IMR-90 (cell line): ENCODE results near the gene RER1. TPM values are rescaled to one million over a fixed set of nuclear protein-coding genes. Genes with fewer than 3 reads are reported as not detected.

Source experiments
- ATAC-seq: fragments of 200-7000 bp; cut with Tn5 transposase; 2 replicates; pipeline ENCODE4 v1.9.1; 2020; ENCODE audit warnings: low read depth, mild to moderate bottlenecking, moderate library complexity
- BruUV-seq: library from RNA; stranded (reverse); fragments of 400-500 nt; replicated peaks from 2 replicates; lab custom pipeline; 2021; lab: Mats Ljungman, UMichigan
- CTCF ChIA-PET: fragments of 300-600 bp; formaldehyde crosslinking; extraction: SDS; loops from one replicate; lab custom pipeline; 2021; ENCODE audit warnings: antibody characterized with exemption; lab: Yijun Ruan, JAX
- POLR2A ChIA-PET: fragments of 300-600 bp; sonication (Branson Sonifier 250); formaldehyde crosslinking; loops from one replicate; lab custom pipeline; 2022; ENCODE audit warnings: antibody characterized with exemption; ENCODE audit not compliant: unreplicated experiment; lab: Charles Lee
- DNase-seq: peaks from one replicate; pipeline ENCODE4 v3.0.0; 2013
- H2AFZ ChIP-seq: replicated peaks from 2 replicates; pipeline ENCODE3; 2013; ENCODE audit warnings: low read length, mild to moderate bottlenecking; ENCODE audit not compliant: poor library complexity
- H2AK5ac ChIP-seq: 2 replicates; pipeline ENCODE4 v1.6.1; 2013; ENCODE audit warnings: low read depth, low read length, inconsistent platforms
- H2AK9ac ChIP-seq: replicated peaks from 2 replicates; pipeline ENCODE3; 2013; ENCODE audit warnings: mild to moderate bottlenecking, low read depth, low read length, moderate library complexity; ENCODE audit not compliant: poor library complexity
- H2BK120ac ChIP-seq: 2 replicates; pipeline ENCODE4 v1.6.1; 2013; ENCODE audit warnings: low read depth, low read length, inconsistent platforms
- H2BK15ac ChIP-seq: 3 replicates; pipeline ENCODE4 v1.6.1; 2013; ENCODE audit warnings: low read depth, low read length, inconsistent platforms
- H2BK20ac ChIP-seq: 2 replicates; pipeline ENCODE4 v1.6.1; 2013; ENCODE audit warnings: low read depth, mild to moderate bottlenecking, inconsistent platforms, low read length, moderate library complexity
- H2BK5ac ChIP-seq: 2 replicates; pipeline ENCODE4 v1.6.1; 2013; ENCODE audit warnings: mild to moderate bottlenecking, low read depth, low read length, inconsistent platforms; ENCODE audit not compliant: poor library complexity, severe bottlenecking
- H3K14ac ChIP-seq: replicated peaks from 2 replicates; pipeline ENCODE4 v1.6.1; 2013; ENCODE audit warnings: low read depth, low read length, inconsistent platforms
- H3K18ac ChIP-seq: 2 replicates; pipeline ENCODE4 v1.6.1; 2013; ENCODE audit warnings: low read depth, low read length, control low read depth
- H3K23ac ChIP-seq: 2 replicates; pipeline ENCODE4 v1.6.1; 2013; ENCODE audit warnings: low read depth, low read length, inconsistent platforms
- H3K27ac ChIP-seq: 2 replicates; pipeline ENCODE4 v1.5.1; 2013; ENCODE audit warnings: mild to moderate bottlenecking, control low read depth, low read length; ENCODE audit not compliant: insufficient read depth
- H3K27me3 ChIP-seq: 2 replicates; pipeline ENCODE4 v1.6.1; 2013; ENCODE audit warnings: low read length; ENCODE audit not compliant: control insufficient read depth, insufficient read depth
- H3K36me3 ChIP-seq: 2 replicates; pipeline ENCODE4 v1.6.1; 2013; ENCODE audit warnings: low read length, mixed read lengths; ENCODE audit not compliant: control insufficient read depth, insufficient read depth
- H3K4ac ChIP-seq: 2 replicates; pipeline ENCODE4 v1.6.1; 2013; ENCODE audit warnings: low read depth, low read length, inconsistent platforms
- H3K4me1 ChIP-seq: 2 replicates; pipeline ENCODE4 v1.6.1; 2013; ENCODE audit warnings: low read length, mixed read lengths; ENCODE audit not compliant: control insufficient read depth, insufficient read depth
- H3K4me2 ChIP-seq: 2 replicates; pipeline ENCODE4 v1.6.1; 2013; ENCODE audit warnings: low read depth, mild to moderate bottlenecking, control low read depth, low read length, moderate library complexity
- H3K4me3 ChIP-seq: 2 replicates; pipeline ENCODE4 v1.5.1; 2013; ENCODE audit warnings: low read depth, mild to moderate bottlenecking, control low read depth, low read length, moderate library complexity; ENCODE audit not compliant: insufficient read depth
- H3K56ac ChIP-seq: 2 replicates; pipeline ENCODE4 v1.6.1; 2013; ENCODE audit warnings: low read length, inconsistent platforms; ENCODE audit not compliant: insufficient read depth; ENCODE audit errors: extremely low read depth
- H3K79me1 ChIP-seq, 2 experiments: 2 replicates each; pipeline ENCODE4 v1.6.1; 2013; ENCODE audit warnings: low read length in 2 of 2, inconsistent platforms in 1 of 2, low read depth in 1 of 2
- H3K9ac ChIP-seq: 2 replicates; pipeline ENCODE4 v1.6.1; 2013; ENCODE audit warnings: low read depth, low read length, control low read depth
- H3K9me1 ChIP-seq: 2 replicates; pipeline ENCODE4 v1.6.1; 2013; ENCODE audit warnings: low read length, inconsistent platforms; ENCODE audit not compliant: insufficient read depth
- H3K9me3 ChIP-seq: 2 replicates; pipeline ENCODE4 v1.6.1; 2013; ENCODE audit warnings: low read length; ENCODE audit not compliant: control insufficient read depth, insufficient read depth
- H4K20me1 ChIP-seq: 2 replicates; pipeline ENCODE4 v1.6.1; 2013; ENCODE audit warnings: low read length, inconsistent platforms; ENCODE audit not compliant: insufficient read depth
- H4K5ac ChIP-seq: 2 replicates; pipeline ENCODE4 v1.6.1; 2013; ENCODE audit warnings: mild to moderate bottlenecking, low read depth, low read length, control low read depth
- H4K8ac ChIP-seq, 2 experiments: 2 replicates each; pipeline ENCODE4 v1.6.1; 2013; ENCODE audit warnings: low read depth in 2 of 2, low read length in 2 of 2, control low read depth in 1 of 2, inconsistent platforms in 1 of 2
- H4K91ac ChIP-seq: 2 replicates; pipeline ENCODE4 v1.6.1; 2013; ENCODE audit warnings: low read depth, low read length, inconsistent platforms; ENCODE audit not compliant: insufficient read depth
- BHLHE40 ChIP-seq: fragments of 150-350 bp; IDR thresholded peaks from 2 replicates; pipeline ENCODE4 v1.6.1; 2016; ENCODE audit warnings: mild to moderate bottlenecking, low read depth, low read length
- CEBPB ChIP-seq: IDR thresholded peaks from 2 replicates; pipeline ENCODE4 v1.6.1; 2012; ENCODE audit warnings: low read depth, low read length, improper control_type of control experiment
- CHD1 ChIP-seq: IDR thresholded peaks from 2 replicates; pipeline ENCODE4 v1.6.1; 2012; ENCODE audit warnings: low read depth, low read length, improper control_type of control experiment
- FOS ChIP-seq: fragments of 150-350 bp; IDR thresholded peaks from 2 replicates; pipeline ENCODE4 v1.6.1; 2016; ENCODE audit warnings: low read depth, low read length
- MAFK ChIP-seq: IDR thresholded peaks from 2 replicates; pipeline ENCODE4 v1.6.1; 2012; ENCODE audit warnings: low read depth, low read length, improper control_type of control experiment
- MAZ ChIP-seq: IDR thresholded peaks from 2 replicates; pipeline ENCODE4 v1.6.1; 2012; ENCODE audit warnings: low read depth, mild to moderate bottlenecking, low read length, improper control_type of control experiment, moderate library complexity, borderline replicate concordance
- MXI1 ChIP-seq: IDR thresholded peaks from 2 replicates; pipeline ENCODE4 v1.6.1; 2012; ENCODE audit warnings: low read depth, mild to moderate bottlenecking, low read length, moderate library complexity, borderline replicate concordance
- NFE2L2 ChIP-seq: fragments of 150-350 bp; IDR thresholded peaks from 2 replicates; pipeline ENCODE4 v1.6.1; 2016; ENCODE audit warnings: low read depth, mild to moderate bottlenecking, low read length
- POLR2A ChIP-seq: IDR thresholded peaks from 2 replicates; pipeline ENCODE4 v1.6.1; 2012; ENCODE audit warnings: mild to moderate bottlenecking, low read depth, low read length
- RAD21 ChIP-seq: IDR thresholded peaks from 2 replicates; pipeline ENCODE4 v1.6.1; 2012; ENCODE audit warnings: low read length, improper control_type of control experiment
- RCOR1 ChIP-seq: IDR thresholded peaks from 2 replicates; pipeline ENCODE4 v1.6.1; 2012; ENCODE audit warnings: mild to moderate bottlenecking, low read length, improper control_type of control experiment; ENCODE audit not compliant: insufficient replicate concordance
- RFX5 ChIP-seq: IDR thresholded peaks from 2 replicates; pipeline ENCODE4 v1.8.0; 2012; ENCODE audit warnings: low read depth, mild to moderate bottlenecking, low read length, moderate library complexity
- SMC3 ChIP-seq: fragments of 150-350 bp; IDR thresholded peaks from 2 replicates; pipeline ENCODE4 v1.6.1; 2016; ENCODE audit warnings: low read depth, mild to moderate bottlenecking, antibody characterized with exemption, low read length, moderate library complexity
- WGBS, 2 experiments: methylation state at CpG; one replicate each; pipeline versions ENCODE4 v1.1.5 to v1.1.7; 2013; ENCODE audit warnings: missing lambda C conversion rate in 2 of 2; ENCODE audit not compliant: insufficient read length in 1 of 2; ENCODE audit errors: extremely low coverage in 2 of 2; 5-methylcytosine and 5-hydroxymethylcytosine counted together
- dilution Hi-C: fragments of 300-500 bp; cut with HindIII; formaldehyde crosslinking; loops from one replicate; pipeline ENCODE4 v1.14.3; 2018; ENCODE audit warnings: low sequenced_read_pairs; ENCODE audit not compliant: unreplicated experiment
- in situ Hi-C: fragments of 300-500 bp; cut with MboI; formaldehyde crosslinking; loops from 3 replicates; pipeline ENCODE4 v1.14.3; 2019; ENCODE audit warnings: low sequenced_read_pairs, inconsistent platforms, mixed read lengths
- intact Hi-C: fragments of 100-400 bp; cut with micrococcal nuclease; formaldehyde crosslinking; loops from 2 replicates; pipeline ENCODE4 v1.10.0; 2022
- polyA plus RNA-seq, 3 experiments: library from polyadenylated mRNA; depleted of rRNA; stranded (reverse); fragments of >200 nt; gene quantifications; 2 replicates each; pipeline ENCODE4 v1.2.3, GENCODE V29; 2012; ENCODE audit warnings: low replicate concordance in 1 of 3
- total RNA-seq: library from RNA; depleted of rRNA; stranded (reverse); fragments of >200 nt; gene quantifications from 2 replicates; pipeline ENCODE4 v1.2.3, GENCODE V29; 2012
- TF ChIP-seq, protein P1 (sequence below): fragments of 150-350 bp; IDR thresholded peaks from 2 replicates; pipeline ENCODE4 v1.6.1; 2016; ENCODE audit warnings: low read depth, mild to moderate bottlenecking, low read length, moderate library complexity, borderline replicate concordance

Gene RER1
- total and polyA plus RNA-seq, 2 of the 4 experiments (the other 2 are of a cell fraction), result 47.1 to 240 TPM

DNA sequence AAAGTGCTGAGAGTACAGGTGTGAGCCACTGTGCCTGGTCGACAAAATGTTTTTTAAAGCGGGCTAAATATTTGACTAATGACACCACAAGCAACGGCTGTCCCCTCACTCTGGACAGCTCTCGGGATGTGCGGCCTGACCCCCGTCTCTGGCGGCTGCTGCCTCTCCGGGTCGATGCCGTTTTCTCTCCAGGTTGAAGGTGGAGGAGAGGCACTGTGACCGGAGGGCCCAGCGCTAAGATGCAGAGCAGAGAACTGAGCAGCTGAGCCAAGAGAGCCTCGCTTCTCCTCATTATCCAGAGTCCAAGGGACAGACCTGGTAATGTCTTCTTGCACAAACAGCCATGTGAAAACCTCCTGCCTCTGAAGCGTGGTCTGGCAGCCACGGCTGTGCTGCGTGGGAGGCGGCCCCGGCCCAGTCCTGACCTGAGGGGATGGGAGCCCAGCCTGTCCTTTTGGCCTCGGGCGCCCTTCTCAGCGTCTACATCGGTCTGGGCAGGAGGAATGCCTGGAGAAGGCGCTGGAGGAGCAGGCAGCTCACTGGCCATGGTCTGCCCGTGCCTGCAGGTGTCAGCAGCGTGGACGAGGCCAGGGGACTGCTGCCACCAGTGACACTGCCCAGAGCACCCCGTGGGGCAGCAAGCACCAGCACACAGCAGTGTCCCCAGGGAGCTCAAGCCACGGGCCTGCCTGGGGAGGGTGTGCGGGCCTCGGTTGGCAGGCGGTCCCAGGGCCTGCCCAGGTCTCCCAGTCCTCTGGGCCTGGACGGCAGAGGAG lies 10.6 kb upstream of the RER1 start:
- dilution Hi-C loops (no loop called here), in situ Hi-C loops (no loop called here), intact Hi-C loops (loop anchor here (1.0 to 5.0 kb wide), 4 partner anchors 69 to 186 kb away; no protein-coding TSS in a partner anchor)
- Histone ChIP-seq H2AFZ (no peak overlapping the region), H3K23ac (no peak overlapping the region), H3K56ac (no peak overlapping the region), H3K79me1 (no peaks in the 10 kb centered on the region), H3K4me1 (no peaks in the 10 kb centered on the region), H2BK5ac (no peak overlapping the region), H2AK5ac (no peak overlapping the region), H4K8ac (no peak overlapping the region), H3K4me2 (no peak overlapping the region), H3K18ac (no peak overlapping the region), H3K27ac (no peak overlapping the region), H3K36me3 (no peaks in the 10 kb centered on the region), H4K91ac (no peak overlapping the region), H4K5ac (no peak overlapping the region), H3K14ac (no peak overlapping the region), H3K27me3 (no peaks in the 10 kb centered on the region), H4K20me1 (no peaks in the 10 kb centered on the region; the same call in 1 of the 2 replicates), H2AK9ac (peak overlapping the region; percentile 62), H2BK120ac (no peak overlapping the region), H2BK20ac (no peak overlapping the region), H2BK15ac (no peak overlapping the region), H3K9me1 (no peaks in the 10 kb centered on the region), H3K9ac (no peak overlapping the region), H3K9me3 (no peaks in the 10 kb centered on the region), H3K4ac (no peak overlapping the region), H3K4me3 (no peak overlapping the region)
- ChIA-PET POLR2A (interaction anchor here (1.0 to 1.1 kb wide), 2 partner anchors 149 to 186 kb away, joined by 3 to 4 read pairs; partner anchors contain the start of gene FAAP20), CTCF (interaction anchor here (0.6 to 2.0 kb wide), 10 partner anchors 11 to 206 kb away, joined by 3 to 51 read pairs (median 6); partner anchors contain the start of genes FAAP20, MORN1 and RER1)
- WGBS, 2 experiments, result 91% methylated on average over 14 of the region's 32 CpGs; no CpG with 5 or more reads in 1 of the 2 experiments
- ATAC-seq (no peak), DNase-seq (no peak)
- no peak for TF ChIP-seq FOS
- TF ChIP-seq POLR2A, result no peak
- no peak for TF ChIP-seq MAZ
- TF ChIP-seq, protein P1, sequence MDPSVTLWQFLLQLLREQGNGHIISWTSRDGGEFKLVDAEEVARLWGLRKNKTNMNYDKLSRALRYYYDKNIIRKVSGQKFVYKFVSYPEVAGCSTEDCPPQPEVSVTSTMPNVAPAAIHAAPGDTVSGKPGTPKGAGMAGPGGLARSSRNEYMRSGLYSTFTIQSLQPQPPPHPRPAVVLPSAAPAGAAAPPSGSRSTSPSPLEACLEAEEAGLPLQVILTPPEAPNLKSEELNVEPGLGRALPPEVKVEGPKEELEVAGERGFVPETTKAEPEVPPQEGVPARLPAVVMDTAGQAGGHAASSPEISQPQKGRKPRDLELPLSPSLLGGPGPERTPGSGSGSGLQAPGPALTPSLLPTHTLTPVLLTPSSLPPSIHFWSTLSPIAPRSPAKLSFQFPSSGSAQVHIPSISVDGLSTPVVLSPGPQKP, result no peak
- no peak for TF ChIP-seq CEBPB
- TF ChIP-seq MAFK, result no peak
- TF ChIP-seq RFX5, result no peak
- TF ChIP-seq CHD1, result no peak
- no peak for TF ChIP-seq NFE2L2
- TF ChIP-seq BHLHE40, result no peak
- TF ChIP-seq RAD21, result no peak
- TF ChIP-seq SMC3, result no peak
- no peak for TF ChIP-seq MXI1
- TF ChIP-seq RCOR1, result no peak
- no TSS peak for BruUV-seq
